K562 (cell line): Measurements from ENCODE around the gene NLGN4X. TPM values are rescaled to one million over a fixed set of nuclear protein-coding genes. Genes with fewer than 3 reads are reported as not detected.

Experiments used
- ATAC-seq: fragments of 200-7000 bp; cut with Tn5 transposase; 3 replicates; pipeline ENCODE4 v1.9.1; 2020; ENCODE audit warnings: moderate library complexity
- BruUV-seq: library from RNA; stranded (reverse); fragments of 400-500 nt; replicated peaks from 2 replicates; lab custom pipeline; 2021; lab: Mats Ljungman, UMichigan
- CTCF ChIA-PET: fragments of 300-600 bp; formaldehyde crosslinking; extraction: SDS; loops from one replicate; lab custom pipeline; 2021; ENCODE audit warnings: low intra/inter-chr PET ratio; lab: Yijun Ruan, JAX
- POLR2A ChIA-PET: fragments of 300-600, 350-650 bp; sonication (Branson Sonifier 250); formaldehyde crosslinking; extraction: SDS; loops from one replicate; lab custom pipeline; 2021; ENCODE audit warnings: antibody characterized with exemption, inconsistent platforms; lab: Yijun Ruan, JAX
- DNase-seq, 4 experiments: peaks; one replicate each; pipeline versions ENCODE4 v3.0.0 to v3.0.0-alpha.2; 2011 to 2018; ENCODE audit warnings: low spot score in 3 of 4, mixed read lengths in 3 of 4; ENCODE audit errors: extremely low read depth in 1 of 4
- FAIRE-seq: peaks from 2 replicates; lab custom pipeline; 2011; peaks lifted over from hg19 to GRCh38; lab: Jason Lieb, UNC
- H2AFZ ChIP-seq: 2 replicates; pipeline ENCODE4 v1.6.0; 2011; ENCODE audit warnings: low read depth, low read length, control low read depth, inconsistent platforms
- H3K27ac ChIP-seq: fragments of 200-600 bp; 3 replicates; pipeline ENCODE4 v1.8.0; 2011; ENCODE audit warnings: low read depth, mild to moderate bottlenecking, control low read depth, inconsistent platforms, low read length, moderate library complexity, mixed read lengths; ENCODE audit errors: extremely low read depth
- H3K27me3 ChIP-seq, 2 experiments: fragments of 300-600 bp in 1 of 2; 2 replicates in 1 of 2; 3 replicates in 1 of 2; pipeline versions ENCODE4 v1.6.0 to v1.8.0; 2011; ENCODE audit warnings: inconsistent platforms in 2 of 2, low read length in 2 of 2, mild to moderate bottlenecking in 1 of 2, mixed read lengths in 1 of 2, moderate library complexity in 1 of 2; ENCODE audit not compliant: control insufficient read depth in 2 of 2, insufficient read depth in 2 of 2
- H3K36me3 ChIP-seq: fragments of 300-600 bp; 3 replicates; pipeline ENCODE4 v1.8.0; 2011; ENCODE audit warnings: mild to moderate bottlenecking, low read length, inconsistent platforms; ENCODE audit not compliant: control insufficient read depth, insufficient read depth
- H3K4me1 ChIP-seq, 2 experiments: fragments of 200-600 bp in 1 of 2; replicated peaks in 1 of 2; 2 replicates in 1 of 2; 3 replicates in 1 of 2; pipeline versions ENCODE4 v1.5.1 to v1.8.0; 2011; ENCODE audit warnings: inconsistent platforms in 2 of 2, low read length in 2 of 2, mild to moderate bottlenecking in 1 of 2, mixed read lengths in 1 of 2, moderate library complexity in 1 of 2; ENCODE audit not compliant: control insufficient read depth in 2 of 2, insufficient read depth in 2 of 2
- H3K4me2 ChIP-seq: 2 replicates; pipeline ENCODE4 v1.6.1; 2011; ENCODE audit warnings: low read length, control low read depth, inconsistent platforms, mixed read lengths; ENCODE audit not compliant: insufficient read depth
- H3K4me3 ChIP-seq: fragments of 200-600 bp; sonication (generic), shearing (Covaris generic); 2 replicates; pipeline ENCODE4 v1.5.1; 2016; ENCODE audit warnings: control low read depth, inconsistent platforms
- H3K79me2 ChIP-seq: fragments of 200-600 bp; 3 replicates; pipeline ENCODE4 v1.8.0; 2011; ENCODE audit warnings: low read length, inconsistent platforms; ENCODE audit not compliant: control insufficient read depth, insufficient read depth
- H3K9ac ChIP-seq, 2 experiments: 2 replicates each; pipeline versions ENCODE4 v1.6.0 to v1.6.1; 2011; ENCODE audit warnings: low read depth in 2 of 2, low read length in 2 of 2, control low read depth in 1 of 2, inconsistent platforms in 1 of 2, mild to moderate bottlenecking in 1 of 2, mixed read lengths in 1 of 2; ENCODE audit not compliant: insufficient read depth in 1 of 2
- H3K9me1 ChIP-seq: one replicate; pipeline ENCODE4 v1.6.0; 2011; ENCODE audit warnings: inconsistent platforms, mild to moderate bottlenecking, low read length, moderate library complexity; ENCODE audit not compliant: control insufficient read depth, insufficient read depth
- H3K9me3 ChIP-seq: replicated peaks from 2 replicates; pipeline ENCODE4 v1.5.1; 2011; ENCODE audit warnings: low read depth, low read length, inconsistent platforms; ENCODE audit not compliant: control insufficient read depth, insufficient read depth
- H4K20me1 ChIP-seq: replicated peaks from 2 replicates; pipeline ENCODE4 v1.6.1; 2011; ENCODE audit warnings: low read length, inconsistent platforms, mixed read lengths; ENCODE audit not compliant: control insufficient read depth, insufficient read depth
- GABPA ChIP-seq: fragments of 200-800 bp; sonication (Bioruptor generic); conservative IDR thresholded peaks from 2 replicates; pipeline ENCODE4 v1.6.1; 2016; ENCODE audit warnings: low read depth, missing genetic modification characterization, missing compliant biosample characterization
- MEF2A ChIP-seq: IDR thresholded peaks from 2 replicates; pipeline ENCODE4 v1.6.1; 2011; ENCODE audit warnings: low read depth, mild to moderate bottlenecking, low read length, moderate library complexity; ENCODE audit not compliant: control insufficient read depth
- NR2F6 ChIP-seq: fragments of 450-650 bp; formaldehyde crosslinking; IDR thresholded peaks from 2 replicates; pipeline ENCODE4 v1.4.0; 2020; ENCODE audit warnings: mild to moderate bottlenecking
- ZNF239 ChIP-seq: fragments of 250-450 bp; sonication (Bioruptor Pico); IDR thresholded peaks from 2 replicates; pipeline ENCODE4 v1.4.0; 2020; ENCODE audit warnings: mild to moderate bottlenecking
- ZNF551 ChIP-seq: fragments of 250-450 bp; sonication (Bioruptor Pico); IDR thresholded peaks from 2 replicates; pipeline ENCODE4 v1.5.0; 2021; ENCODE audit warnings: mild to moderate bottlenecking, moderate library complexity
- WGBS: fragments of 100-300 bp; shearing (Covaris generic); methylation state at CpG from one replicate; pipeline ENCODE4 v1.1.6; 2016; ENCODE audit warnings: low coverage, mixed read lengths; ENCODE audit not compliant: insufficient coverage; ENCODE audit errors: missing lambda C conversion rate; 5-methylcytosine and 5-hydroxymethylcytosine counted together
- in situ Hi-C: fragments of 300-500 bp; cut with MboI; formaldehyde crosslinking; loops from 4 replicates; pipeline ENCODE4 v1.15.0; 2018; ENCODE audit warnings: inconsistent platforms, mixed read lengths
- intact Hi-C: fragments of 100-400 bp; cut with micrococcal nuclease; formaldehyde crosslinking; loops from 2 replicates; pipeline ENCODE4 v1.14.2; 2022
- polyA plus RNA-seq, 8 experiments: library from polyadenylated mRNA; depleted of rRNA in 4 of 8; stranded (reverse) in 5 of 8; unstranded in 3 of 8; fragments of >200 nt; fragmentation: Nextera tagmentation in 2 of 8; fragmentation: Illumina TruSeq in 1 of 8; extraction: Ambion mirVana in 2 of 8; extraction: Trizol in 1 of 8; gene quantifications; 2 replicates each; pipeline versions ENCODE4 v1.2.1 to v1.2.3, GENCODE V29; 2011 to 2014; ENCODE audit warnings: inconsistent platforms in 1 of 8, missing spikeins in 1 of 8
- total RNA-seq, 7 experiments: library from RNA; depleted of rRNA in 6 of 7; stranded (reverse); fragments of >200 nt in 6 of 7; fragmentation: Illumina TruSeq in 2 of 7; extraction: Trizol in 2 of 7; gene quantifications; 2 replicates each; pipeline versions ENCODE4 v1.2.1 to v1.2.3, GENCODE V29; 2011 to 2021; ENCODE audit warnings: low replicate concordance in 1 of 7
- TF ChIP-seq, protein P1 (sequence below): sonication (generic); formaldehyde crosslinking; IDR thresholded peaks from 2 replicates; pipeline ENCODE4 v1.8.1; 2023; ENCODE audit warnings: mild to moderate bottlenecking, missing genetic modification reagents

The NLGN4X gene
- total and polyA plus RNA-seq, 9 of the 15 experiments (the other 6 are each of a cell fraction or from before 2014, with no cell fraction given), result 0.07 TPM; not detected in 8

DNA sequence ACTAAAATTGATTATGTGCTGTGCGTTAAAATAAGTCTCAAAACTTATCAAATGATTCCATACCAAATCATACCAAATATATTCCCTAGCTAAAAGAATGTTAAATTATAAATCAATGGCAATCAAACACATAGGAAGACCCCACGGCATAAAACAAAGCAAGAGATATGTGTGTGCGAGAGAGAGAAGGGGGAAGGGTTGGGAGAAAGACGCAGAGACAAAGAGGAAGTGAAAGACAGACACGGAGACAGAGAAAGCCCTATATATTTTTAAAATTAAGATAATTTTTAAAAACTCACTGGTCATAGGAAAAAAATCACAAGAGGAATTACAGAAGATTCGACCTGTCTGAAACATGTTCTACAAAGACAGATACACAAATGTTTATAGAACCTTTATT lies 371.4 kb downstream of the NLGN4X start:
- intact Hi-C loops, result no loop called here
- ChIA-PET POLR2A (no interaction called here), CTCF (no interaction called here)
- WGBS, result 3% methylated on average over 6 of the region's 6 CpGs
- ATAC-seq (no peak), FAIRE-seq (no peak), DNase-seq (no peak)
- no TSS peak for BruUV-seq
- Histone ChIP-seq H3K9ac (no peak overlapping the region), H3K36me3 (no peaks in the 10 kb centered on the region), H3K79me2 (no peaks in the 10 kb centered on the region), H3K4me3 (no peak overlapping the region), H2AFZ (no peak overlapping the region), H3K4me2 (no peak overlapping the region), H3K9me3 (no peaks in the 10 kb centered on the region), H3K27ac (no peak overlapping the region), H3K9me1 (no peaks in the 10 kb centered on the region), H4K20me1 (no peaks in the 10 kb centered on the region), H3K4me1 (no peaks in the 10 kb centered on the region), H3K27me3 (no peaks in the 10 kb centered on the region)
- in situ Hi-C loops, result no loop called here
- TF ChIP-seq NR2F6 (CRISPR knock-in tag) (no peak), MEF2A (no peak), ZNF551 (CRISPR knock-in tag) (no peak), ZNF239 (no peak), GABPA (tag) (no peak)
- TF ChIP-seq, protein P1, sequence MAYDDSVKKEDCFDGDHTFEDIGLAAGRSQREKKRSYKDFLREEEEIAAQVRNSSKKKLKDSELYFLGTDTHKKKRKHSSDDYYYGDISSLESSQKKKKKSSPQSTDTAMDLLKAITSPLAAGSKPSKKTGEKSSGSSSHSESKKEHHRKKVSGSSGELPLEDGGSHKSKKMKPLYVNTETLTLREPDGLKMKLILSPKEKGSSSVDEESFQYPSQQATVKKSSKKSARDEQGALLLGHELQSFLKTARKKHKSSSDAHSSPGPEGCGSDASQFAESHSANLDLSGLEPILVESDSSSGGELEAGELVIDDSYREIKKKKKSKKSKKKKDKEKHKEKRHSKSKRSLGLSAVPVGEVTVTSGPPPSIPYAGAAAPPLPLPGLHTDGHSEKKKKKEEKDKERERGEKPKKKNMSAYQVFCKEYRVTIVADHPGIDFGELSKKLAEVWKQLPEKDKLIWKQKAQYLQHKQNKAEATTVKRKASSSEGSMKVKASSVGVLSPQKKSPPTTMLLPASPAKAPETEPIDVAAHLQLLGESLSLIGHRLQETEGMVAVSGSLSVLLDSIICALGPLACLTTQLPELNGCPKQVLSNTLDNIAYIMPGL (CRISPR knock-in tag), result no peak
